Measurements from ENCODE around the gene AP2A2.

DNA sequence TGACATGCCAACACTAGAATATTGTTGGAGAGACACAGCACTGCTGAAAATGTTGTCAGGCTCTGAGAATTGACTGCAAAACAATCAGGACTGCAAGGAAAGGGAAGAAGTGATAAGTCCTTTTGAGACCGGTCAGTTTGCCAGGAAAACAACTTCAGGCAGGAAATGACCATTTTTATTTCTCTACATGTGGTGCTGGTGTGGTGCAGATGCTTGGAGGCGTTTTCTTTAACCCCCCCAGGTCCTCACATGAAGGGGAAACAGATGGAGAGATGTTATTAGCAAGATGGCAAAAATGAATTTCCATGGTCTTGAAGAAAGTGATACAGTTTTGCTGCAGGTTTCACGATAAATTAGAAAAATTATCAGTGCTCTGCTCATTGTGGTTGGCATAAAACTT is 5.7 kb downstream of the AP2A2 start:
- TF ChIP-seq, protein P1, sequence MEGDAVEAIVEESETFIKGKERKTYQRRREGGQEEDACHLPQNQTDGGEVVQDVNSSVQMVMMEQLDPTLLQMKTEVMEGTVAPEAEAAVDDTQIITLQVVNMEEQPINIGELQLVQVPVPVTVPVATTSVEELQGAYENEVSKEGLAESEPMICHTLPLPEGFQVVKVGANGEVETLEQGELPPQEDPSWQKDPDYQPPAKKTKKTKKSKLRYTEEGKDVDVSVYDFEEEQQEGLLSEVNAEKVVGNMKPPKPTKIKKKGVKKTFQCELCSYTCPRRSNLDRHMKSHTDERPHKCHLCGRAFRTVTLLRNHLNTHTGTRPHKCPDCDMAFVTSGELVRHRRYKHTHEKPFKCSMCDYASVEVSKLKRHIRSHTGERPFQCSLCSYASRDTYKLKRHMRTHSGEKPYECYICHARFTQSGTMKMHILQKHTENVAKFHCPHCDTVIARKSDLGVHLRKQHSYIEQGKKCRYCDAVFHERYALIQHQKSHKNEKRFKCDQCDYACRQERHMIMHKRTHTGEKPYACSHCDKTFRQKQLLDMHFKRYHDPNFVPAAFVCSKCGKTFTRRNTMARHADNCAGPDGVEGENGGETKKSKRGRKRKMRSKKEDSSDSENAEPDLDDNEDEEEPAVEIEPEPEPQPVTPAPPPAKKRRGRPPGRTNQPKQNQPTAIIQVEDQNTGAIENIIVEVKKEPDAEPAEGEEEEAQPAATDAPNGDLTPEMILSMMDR (IDR thresholded peaks at IDR 0.05), result no peak
- TF ChIP-seq POLR2A (IDR thresholded peaks at IDR 0.05) (no peak), POLR2AphosphoS5 (IDR thresholded peaks at IDR 0.05) (no peak)

Measured in breast epithelium (tissue), 3 donors.